ENCODE data around the gene PRKG1. TPM values are rescaled to one million over a fixed set of nuclear protein-coding genes. Genes with fewer than 3 reads are reported as not detected.

PRKG1 gene
- total and polyA plus RNA-seq, 2 of the 8 experiments (the other 6 are each of a cell fraction or from before 2014, with no cell fraction given), result 4.2 to 15.2 TPM

GRCh38 chr10:51733057-51733456 lies 658.8 kb downstream of the PRKG1 start (continued):
- TF ChIP-seq CHD7 (IDR thresholded peaks at IDR 0.05; ENCODE audit: insufficient replicate concordance, low read length) (no peak), CEBPB (IDR thresholded peaks at IDR 0.05; ENCODE audit: low read depth, low read length) (no peak)

Data from H1 (cell line).